Measurements from ENCODE around the gene SERP2.
"Not testable (repeated sequence)": the region's sequence is repeated elsewhere in the genome, so short reads cannot be mapped to it uniquely, and the experiment has no call there.

SERP2 gene

GRCh38 chr13:44373601-44374347 is at the start of gene SERP2:
TSS of gene SERP2 (plus strand) at chr13:44373824. CDS start at chr13:44374026, 202 bp downstream.
- no peak for DNase-seq

GRCh38 chr13:44326961-44327360 is 46.7 kb upstream of the SERP2 start:
- no peak for DNase-seq

GRCh38 chr13:44329041-44329440 is 44.6 kb upstream of the SERP2 start:
- not testable (repeated sequence) for DNase-seq

GRCh38 chr13:44329909-44330545 is 43.6 kb upstream of the SERP2 start:
- DNase-seq, result no peak

GRCh38 chr13:44331446-44331845 is 42.2 kb upstream of the SERP2 start:
- no peak for DNase-seq

GRCh38 chr13:44331912-44332851 is 41.4 kb upstream of the SERP2 start:
- DNase-seq, result no peak

- DNase-seq, result no peak
Observed at GRCh38 chr13:44333950-44334655, 39.5 kb upstream of the SERP2 start.

- no peak for DNase-seq
Observed at GRCh38 chr13:44334751-44335150, 38.9 kb upstream of the SERP2 start.

- no peak for DNase-seq
Observed at GRCh38 chr13:44336934-44337333, 36.7 kb upstream of the SERP2 start.

GRCh38 chr13:44337581-44337980 is 36.0 kb upstream of the SERP2 start:
- no peak for DNase-seq

GRCh38 chr13:44340508-44340907 is 33.1 kb upstream of the SERP2 start:
- no peak for DNase-seq

- no peak for DNase-seq
Observed at GRCh38 chr13:44342741-44343140, 30.9 kb upstream of the SERP2 start.

GRCh38 chr13:44346534-44346933 is 27.1 kb upstream of the SERP2 start:
- DNase-seq, result no peak

GRCh38 chr13:44347301-44347700 is 26.3 kb upstream of the SERP2 start:
- no peak for DNase-seq

GRCh38 chr13:44347949-44348348 is 25.7 kb upstream of the SERP2 start:
- DNase-seq, result no peak

GRCh38 chr13:44350775-44351504 is 22.7 kb upstream of the SERP2 start:
- DNase-seq, result no peak

GRCh38 chr13:44351505-44351854 is 22.1 kb upstream of the SERP2 start:
- DNase-seq, result no peak

GRCh38 chr13:44352202-44352601 is 21.4 kb upstream of the SERP2 start:
- no peak for DNase-seq

- DNase-seq, result no peak
Observed at GRCh38 chr13:44352671-44353070, 21.0 kb upstream of the SERP2 start.

GRCh38 chr13:44354331-44354730 is 19.3 kb upstream of the SERP2 start:
- no peak for DNase-seq

- no peak for DNase-seq
Observed at GRCh38 chr13:44354884-44355283, 18.7 kb upstream of the SERP2 start.

- DNase-seq, result no peak
Observed at GRCh38 chr13:44355621-44356020, 18.0 kb upstream of the SERP2 start.
